Stimulated activated naive CD8-positive, alpha-beta T cell treated with anti-CD3 and anti-CD28 coated beads, Interleukin-15, amount 100 ng/mL, for 72 hours (primary cell): ENCODE measurements around the gene RNF123.

Experiments
- ATAC-seq: fragments of 150-1000 bp; cut with Tn5 transposase; 2 replicates; pipeline ENCODE4 v1.10.0; 2021; ENCODE audit warnings: mild to moderate bottlenecking, moderate library complexity
- DNase-seq, 2 donors: peaks; one replicate each; pipeline ENCODE4 v3.0.0; 2021 to 2022
- H3K27ac Mint-ChIP-seq, 2 donors: one replicate each; pipeline ENCODE4 v1.8.0; 2022; ENCODE audit warnings: mild to moderate bottlenecking in 2 of 2, mixed read lengths in 2 of 2, moderate library complexity in 2 of 2
- H3K27me3 Mint-ChIP-seq: one replicate; pipeline ENCODE4 v1.8.0; 2022; ENCODE audit warnings: mixed read lengths
- H3K4me1 Mint-ChIP-seq: one replicate; pipeline ENCODE4 v1.8.0; 2022; ENCODE audit warnings: mild to moderate bottlenecking, mixed read lengths
- H3K4me3 Mint-ChIP-seq, 2 donors: one replicate each; pipeline ENCODE4 v1.8.0; 2022; ENCODE audit warnings: mild to moderate bottlenecking in 2 of 2, mixed read lengths in 2 of 2, moderate library complexity in 1 of 2
- H3K9me3 Mint-ChIP-seq, 2 donors: one replicate each; pipeline ENCODE4 v1.8.0; 2022; ENCODE audit warnings: mixed read lengths in 2 of 2

RNF123 gene

GRCh38 chr3:49667701-49668413, 21.5 kb upstream of the RNF123 start:
- no peak for ATAC-seq
- no peak for DNase-seq
- no peaks in the 10 kb centered on the region for H3K9me3 Mint-ChIP-seq
- no peak overlapping the region for H3K4me3 Mint-ChIP-seq
- H3K4me1 Mint-ChIP-seq, result peaks cover 8% of the 10 kb centered on the region
- no peaks in the 10 kb centered on the region for H3K27me3 Mint-ChIP-seq
- no peak overlapping the region for H3K27ac Mint-ChIP-seq

- Mint-ChIP-seq H3K27ac (no peak overlapping the region), H3K4me3 (no peak overlapping the region), H3K27me3 (no peaks in the 10 kb centered on the region), H3K9me3 (no peaks in the 10 kb centered on the region), H3K4me1 (peaks cover 14% of the 10 kb centered on the region)
- no peak for DNase-seq
- no peak for ATAC-seq
Measured at GRCh38 chr3:49668414-49668797, 21.0 kb upstream of the RNF123 start.

GRCh38 chr3:49668861-49669260, 20.5 kb upstream of the RNF123 start:
- Mint-ChIP-seq H3K4me1 (peaks cover 15% of the 10 kb centered on the region), H3K27ac (no peak overlapping the region), H3K9me3 (no peaks in the 10 kb centered on the region), H3K27me3 (no peaks in the 10 kb centered on the region), H3K4me3 (no peak overlapping the region)
- DNase-seq, result no peak
- no peak for ATAC-seq

GRCh38 chr3:49669352-49669751, 20.0 kb upstream of the RNF123 start:
- no peak overlapping the region for H3K4me3 Mint-ChIP-seq
- no peak overlapping the region for H3K27ac Mint-ChIP-seq
- DNase-seq (no peak), ATAC-seq (no peak)
- H3K4me1 Mint-ChIP-seq, result peaks cover 15% of the 10 kb centered on the region
- H3K9me3 Mint-ChIP-seq, result no peaks in the 10 kb centered on the region
- no peaks in the 10 kb centered on the region for H3K27me3 Mint-ChIP-seq

- Mint-ChIP-seq H3K9me3 (no peaks in the 10 kb centered on the region), H3K27me3 (no peaks in the 10 kb centered on the region), H3K27ac (no peak overlapping the region), H3K4me3 (no peak overlapping the region), H3K4me1 (peaks cover 29% of the 10 kb centered on the region)
- DNase-seq (no peak), ATAC-seq (no peak)
Measured at GRCh38 chr3:49670940-49671290, 18.4 kb upstream of the RNF123 start.

GRCh38 chr3:49671291-49672288, 17.8 kb upstream of the RNF123 start:
- H3K27ac Mint-ChIP-seq, result no peak overlapping the region
- ATAC-seq, result no peak

GRCh38 chr3:49673121-49673714, 16.1 kb upstream of the RNF123 start:
- Mint-ChIP-seq H3K4me3 (peak overlapping the region; percentile 89), H3K4me1 (peaks cover 45% of the 10 kb centered on the region), H3K9me3 (no peaks in the 10 kb centered on the region), H3K27ac (peak overlapping the region; percentile 98), H3K27me3 (no peaks in the 10 kb centered on the region)
- ATAC-seq (peak; percentile 11), DNase-seq (no peak)

More at GRCh38 chr3:49671291-49672288, 17.8 kb upstream of the RNF123 start:
- peak; percentile 71 to 76 for DNase-seq
- Mint-ChIP-seq H3K9me3 (no peaks in the 10 kb centered on the region), H3K4me3 (peak overlapping the region; percentile 14 to 68), H3K4me1 (peaks cover 34% of the 10 kb centered on the region), H3K27me3 (no peaks in the 10 kb centered on the region)

- H3K27me3 Mint-ChIP-seq, result no peaks in the 10 kb centered on the region
- H3K9me3 Mint-ChIP-seq, result no peaks in the 10 kb centered on the region
- H3K27ac Mint-ChIP-seq, result peak within 1 kb of the TSS; percentile 98
- ATAC-seq (peak; percentile 92), DNase-seq (peak; percentile 99)
- H3K4me1 Mint-ChIP-seq, result peaks cover 45% of the 10 kb centered on the region
- H3K4me3 Mint-ChIP-seq, result peak within 1 kb of the TSS; percentile 89
Measured at GRCh38 chr3:49673715-49674496, 15.5 kb upstream of the RNF123 start, which contains the start of gene APEH. APEH (plus strand) TSS chr3:49674351; CDS start chr3:49674402, 51 bp downstream.

- DNase-seq, result no peak
- Mint-ChIP-seq H3K27me3 (no peaks in the 10 kb centered on the region), H3K9me3 (no peaks in the 10 kb centered on the region), H3K4me3 (peak overlapping the region; percentile 89), H3K27ac (peak overlapping the region in 1 of 2 donors; percentile 98), H3K4me1 (peaks cover 45% of the 10 kb centered on the region)
- ATAC-seq, result peak; percentile 36
Measured at GRCh38 chr3:49674497-49674983, 14.8 kb upstream of the RNF123 start.

- no peaks in the 10 kb centered on the region for H3K27me3 Mint-ChIP-seq
- no peak for ATAC-seq
- DNase-seq, result no peak
- H3K4me1 Mint-ChIP-seq, result peaks cover 58% of the 10 kb centered on the region
- no peak overlapping the region for H3K27ac Mint-ChIP-seq
- no peaks in the 10 kb centered on the region for H3K9me3 Mint-ChIP-seq
- H3K4me3 Mint-ChIP-seq, result peak overlapping the region in 1 of 2 donors; percentile 89
Measured at GRCh38 chr3:49675912-49676311, 13.4 kb upstream of the RNF123 start.

GRCh38 chr3:49680493-49681231, 8.7 kb upstream of the RNF123 start:
- peak overlapping the region in 1 of 2 donors; percentile 79 for H3K27ac Mint-ChIP-seq
- no peaks in the 10 kb centered on the region for H3K9me3 Mint-ChIP-seq
- peaks cover 40% of the 10 kb centered on the region for H3K4me1 Mint-ChIP-seq
- no peak for DNase-seq
- no peak overlapping the region for H3K4me3 Mint-ChIP-seq
- H3K27me3 Mint-ChIP-seq, result no peaks in the 10 kb centered on the region
- no peak for ATAC-seq

GRCh38 chr3:49681232-49681522, 8.2 kb upstream of the RNF123 start:
- DNase-seq, result no peak
- peaks cover 36% of the 10 kb centered on the region for H3K4me1 Mint-ChIP-seq
- ATAC-seq, result no peak
- H3K4me3 Mint-ChIP-seq, result no peak overlapping the region
- no peaks in the 10 kb centered on the region for H3K27me3 Mint-ChIP-seq
- no peaks in the 10 kb centered on the region for H3K9me3 Mint-ChIP-seq
- no peak overlapping the region for H3K27ac Mint-ChIP-seq

GRCh38 chr3:49681543-49681942, 7.8 kb upstream of the RNF123 start:
- no peak for ATAC-seq
- no peak overlapping the region for H3K4me3 Mint-ChIP-seq
- no peaks in the 10 kb centered on the region for H3K27me3 Mint-ChIP-seq
- H3K27ac Mint-ChIP-seq, result no peak overlapping the region
- no peaks in the 10 kb centered on the region for H3K9me3 Mint-ChIP-seq
- DNase-seq, result no peak
- H3K4me1 Mint-ChIP-seq, result peaks cover 37% of the 10 kb centered on the region

GRCh38 chr3:49683162-49683561, 6.2 kb upstream of the RNF123 start:
- H3K27ac Mint-ChIP-seq, result no peak overlapping the region
- H3K27me3 Mint-ChIP-seq, result no peaks in the 10 kb centered on the region
- H3K4me3 Mint-ChIP-seq, result no peak overlapping the region
- H3K4me1 Mint-ChIP-seq, result peaks cover 36% of the 10 kb centered on the region
- DNase-seq (no peak), ATAC-seq (no peak)
- H3K9me3 Mint-ChIP-seq, result no peaks in the 10 kb centered on the region
